Astrocyte of the hippocampus (primary cell): Measurements from ENCODE around the gene SKP1.

ENCODE experiments used
- DNase-seq: peaks from one replicate; pipeline ENCODE4 v3.0.0; 2011; ENCODE audit warnings: low read depth, low spot score

The SKP1 gene

DNA sequence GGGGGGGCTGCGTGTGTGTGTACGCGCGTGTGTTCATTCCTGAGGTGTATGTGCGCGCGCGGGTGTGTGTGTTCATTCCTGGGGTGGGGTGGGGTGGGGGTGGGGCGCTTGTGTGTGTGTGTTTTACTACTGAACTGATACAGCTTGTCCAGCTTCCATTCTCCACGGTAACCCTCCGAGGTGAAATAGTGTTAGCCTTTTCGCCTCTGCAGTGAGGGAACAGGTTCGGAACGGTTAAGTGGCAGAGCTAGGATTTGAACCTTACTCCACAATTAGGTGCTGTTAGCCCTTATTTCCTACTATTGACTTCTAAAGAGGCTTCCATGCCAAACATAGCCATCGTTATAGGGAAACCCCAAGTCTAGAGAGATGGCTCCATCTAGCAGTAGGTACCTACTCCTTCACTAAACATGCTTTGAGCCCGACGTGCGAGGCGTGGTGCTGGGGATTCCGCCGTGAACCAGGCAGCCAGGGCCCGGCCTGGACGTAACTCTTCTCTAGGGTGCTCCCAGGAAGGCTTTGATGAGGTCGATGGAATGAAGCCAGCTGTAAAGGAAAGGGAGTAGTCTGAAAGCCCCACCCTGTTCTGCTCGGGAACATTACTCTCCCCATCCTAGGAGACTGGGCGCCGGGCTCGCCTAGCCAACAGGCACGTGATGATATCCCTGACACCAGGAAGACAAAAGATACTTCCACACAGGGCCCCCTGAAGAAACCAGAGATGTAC lies 782 bp upstream of the SKP1 start:
- DNase-seq, result no peak

DNA sequence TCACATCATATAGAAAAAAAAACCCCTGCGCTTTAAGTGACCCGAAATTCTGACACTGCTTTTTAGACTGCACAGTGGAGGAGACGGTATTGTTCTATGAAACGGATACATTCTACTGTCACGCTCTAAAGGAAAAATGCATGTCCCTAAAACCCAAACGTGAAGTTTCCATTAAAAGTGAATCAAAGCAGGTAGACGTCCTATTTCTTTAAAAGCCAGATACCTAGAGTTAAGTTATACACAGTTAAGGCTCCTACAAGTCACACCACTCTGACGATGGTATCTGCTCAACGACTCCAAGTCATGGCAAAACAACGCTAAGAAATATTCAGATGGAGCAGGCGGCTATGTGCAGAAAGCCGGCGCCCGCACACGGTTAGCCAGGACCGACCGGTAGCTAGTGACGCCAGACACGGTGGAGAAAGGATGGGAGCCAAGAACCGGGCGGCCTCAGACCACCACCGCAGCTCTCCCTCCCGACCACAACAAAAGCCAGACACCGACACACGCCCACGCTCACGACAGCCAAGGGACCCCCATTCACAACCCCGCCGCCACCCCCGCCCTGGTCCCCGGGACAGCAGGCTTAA lies 734 bp downstream of the SKP1 start:
- DNase-seq, result peak; percentile 68

DNA sequence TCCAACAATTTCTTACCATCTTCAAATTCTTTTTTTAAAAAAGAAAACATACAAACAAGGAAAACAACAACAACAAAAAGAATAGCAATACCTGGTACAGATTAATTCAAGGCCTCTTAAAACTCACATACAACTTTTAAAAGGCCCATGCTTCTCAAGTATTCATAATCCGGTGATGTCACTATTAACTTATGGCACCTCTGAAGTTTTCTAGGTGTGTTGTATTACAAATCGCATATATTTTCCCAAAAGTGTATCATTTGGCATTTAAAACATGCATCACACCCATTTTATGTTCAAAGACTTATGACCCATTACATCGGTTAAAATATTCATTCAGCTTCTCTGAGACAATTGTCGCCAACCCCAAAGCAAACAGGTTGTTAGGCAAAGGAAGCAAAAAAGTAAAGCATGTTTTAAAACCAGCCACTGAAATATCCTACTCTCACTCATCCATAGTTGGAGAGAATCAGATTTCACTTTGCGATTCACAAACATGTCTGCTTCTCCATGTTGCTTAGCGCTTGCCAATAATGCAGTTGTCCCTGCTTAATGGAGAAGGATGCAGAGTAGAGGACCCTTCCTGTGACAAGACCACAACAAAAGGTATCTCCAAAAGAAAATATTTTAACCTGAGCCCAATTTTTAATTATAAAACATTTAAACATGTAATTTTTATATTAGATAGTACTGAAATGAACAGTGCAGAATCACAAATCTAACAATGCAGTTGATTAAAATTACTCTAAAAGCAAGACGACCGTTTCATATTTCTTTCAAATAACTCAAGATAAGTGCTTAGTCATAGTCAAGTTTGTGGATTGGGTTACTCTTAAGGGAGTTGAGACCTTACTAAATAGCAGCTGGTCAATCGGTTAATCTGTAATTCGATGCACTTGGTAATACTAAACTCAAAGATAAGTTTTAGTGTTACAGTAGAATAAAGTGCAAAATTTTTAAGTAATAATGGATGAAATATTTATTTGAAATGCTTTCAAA lies 1.6 kb downstream of the SKP1 start:
- peak; percentile 52 for DNase-seq

DNA sequence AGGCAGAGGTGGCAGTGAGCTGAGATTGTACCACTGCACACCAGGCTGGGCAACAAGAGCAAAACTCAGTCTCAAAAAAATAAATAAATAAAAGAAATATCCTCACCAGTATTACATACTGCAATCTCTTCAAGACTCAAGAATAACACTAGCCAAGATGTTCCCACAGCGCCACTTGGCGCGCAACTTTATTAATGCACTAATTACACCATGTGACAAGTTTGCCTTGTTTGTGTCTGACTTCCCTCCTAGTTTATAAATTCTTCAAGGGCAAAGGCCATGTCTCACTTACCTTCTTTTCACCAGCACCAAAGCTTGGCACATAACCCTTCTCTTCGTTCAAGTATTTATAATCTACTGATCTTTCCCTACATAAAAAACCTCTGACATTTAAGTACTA lies 4.8 kb downstream of the SKP1 start:
- no peak for DNase-seq

DNA sequence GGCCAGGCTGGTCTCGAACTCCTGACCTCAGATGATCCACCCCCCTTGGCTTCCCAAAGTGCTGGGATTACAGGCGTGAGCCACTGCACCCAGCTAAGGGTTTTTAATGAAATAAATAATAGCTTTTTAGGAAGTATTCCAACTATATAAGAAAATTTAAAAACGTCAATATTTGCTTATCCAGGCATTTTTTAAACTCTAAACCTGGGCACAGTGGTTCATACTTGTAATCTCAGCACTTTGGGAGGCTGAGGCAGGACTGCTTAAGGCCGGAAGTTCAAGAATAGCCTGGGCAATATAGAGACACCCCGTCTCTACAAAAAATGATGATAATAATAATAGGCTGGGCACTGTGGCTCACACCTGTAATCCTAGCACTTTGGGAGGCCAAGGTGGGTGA lies 14.2 kb downstream of the SKP1 start:
- no peak for DNase-seq

DNA sequence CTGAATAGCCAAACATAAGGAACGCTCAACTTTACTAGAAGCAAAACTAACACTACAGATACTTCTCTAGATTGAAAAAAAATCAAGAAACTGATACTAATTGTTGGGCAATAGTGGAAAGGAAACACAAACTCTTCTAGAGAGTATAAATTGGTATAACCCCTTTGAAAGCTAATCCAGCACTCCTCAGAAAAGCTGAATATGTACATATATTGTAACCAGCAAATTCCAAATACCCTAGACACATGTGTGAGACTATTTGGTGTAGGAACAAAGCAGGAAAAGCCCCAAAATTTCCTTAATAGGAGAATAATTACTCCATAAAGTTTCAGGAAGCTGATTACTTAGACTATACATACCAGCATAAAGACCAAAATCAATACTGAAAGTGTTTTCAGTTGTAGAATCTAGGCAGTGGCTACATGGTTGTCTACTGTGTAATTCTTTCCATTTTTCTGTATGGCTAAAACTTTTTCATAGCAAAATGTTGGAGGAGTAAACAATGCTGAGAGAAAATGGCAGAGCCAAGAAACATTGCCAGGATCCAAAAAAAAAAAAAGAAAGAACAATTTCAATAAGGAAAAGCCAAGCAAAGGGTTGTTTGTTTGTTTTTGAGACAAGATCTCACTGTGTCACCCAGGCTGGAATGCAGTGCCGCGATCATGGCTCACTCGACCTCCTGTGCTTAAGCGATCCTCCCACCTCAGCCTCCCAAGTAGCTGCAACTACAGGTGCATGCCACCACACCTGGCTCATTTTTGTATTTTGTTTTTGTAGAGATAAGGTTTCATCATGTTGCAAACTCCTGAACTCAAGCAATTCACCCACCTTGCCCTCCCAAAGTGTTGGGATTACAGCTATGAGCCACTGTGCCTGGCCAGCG lies 15.0 kb downstream of the SKP1 start:
- DNase-seq, result no peak

DNA sequence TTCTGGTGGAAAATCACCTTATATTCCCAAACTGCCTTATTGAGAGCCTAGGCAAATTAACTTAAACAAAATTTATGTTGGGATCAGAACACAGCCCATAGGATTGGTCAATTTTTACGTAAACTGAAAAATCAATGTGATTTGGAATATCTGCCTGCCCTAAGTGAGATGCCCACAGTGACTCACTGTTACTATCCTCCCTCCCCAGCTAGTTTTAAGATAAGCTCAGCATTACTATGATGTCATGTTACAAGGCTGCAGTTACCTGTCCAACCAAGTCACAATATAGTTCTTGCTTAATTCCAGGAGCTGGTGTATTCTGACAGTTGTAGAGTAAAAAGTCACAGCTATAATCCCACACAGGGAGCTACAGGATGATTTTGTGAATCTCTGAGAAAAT lies 23.1 kb downstream of the SKP1 start:
- no peak for DNase-seq

DNA sequence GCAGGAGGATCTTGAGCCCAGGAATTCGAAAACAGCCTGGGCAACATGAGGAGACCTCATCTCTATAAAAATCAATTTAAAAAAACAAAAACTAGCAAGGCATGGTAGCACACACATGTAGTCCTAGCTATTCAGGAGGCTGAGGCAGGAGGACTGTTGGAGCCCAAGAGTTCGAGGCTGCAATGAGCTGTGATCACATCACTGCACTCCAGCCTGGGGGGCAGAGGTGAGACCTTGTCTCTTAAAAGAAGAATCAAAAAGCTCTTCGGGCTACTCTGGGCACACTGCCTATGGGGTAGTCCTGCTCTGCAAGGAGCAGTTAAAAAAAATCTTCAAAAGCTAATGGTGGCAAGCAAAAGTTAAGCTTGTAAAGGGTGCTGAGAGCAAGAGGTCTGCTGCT lies 23.5 kb downstream of the SKP1 start:
- DNase-seq, result no peak

DNA sequence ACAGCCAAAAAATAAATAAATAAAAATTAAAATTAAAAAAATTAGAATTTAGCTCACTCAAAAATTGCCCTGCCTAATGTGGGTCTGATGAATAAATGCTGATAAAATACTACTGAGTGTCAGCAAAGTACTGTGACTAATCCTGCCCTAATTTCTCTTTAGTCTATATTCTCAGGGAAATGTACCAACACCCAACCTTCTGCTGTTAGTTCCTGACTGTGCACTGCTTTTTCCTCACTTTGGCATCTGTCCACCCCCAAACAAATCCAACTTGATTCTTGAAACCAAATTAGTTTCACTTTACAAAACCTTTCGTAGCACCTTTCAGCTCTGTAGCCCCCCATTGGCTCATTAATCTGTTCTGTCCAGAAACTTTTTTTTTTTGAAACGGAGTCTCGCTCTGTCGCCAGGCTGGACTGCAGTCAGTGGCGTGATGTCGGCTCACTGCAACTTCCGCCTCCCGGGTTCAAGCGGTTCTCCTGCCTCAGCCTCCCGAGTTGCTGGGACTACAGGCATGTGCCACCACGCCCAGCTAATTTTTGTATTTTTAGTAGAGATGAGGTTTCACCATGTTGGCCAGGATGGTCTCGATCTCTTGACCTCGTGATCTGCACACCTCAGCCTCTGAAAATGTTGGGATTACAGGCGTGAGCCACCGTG lies 24.4 kb downstream of the SKP1 start:
- DNase-seq, result peak; percentile 34

DNA sequence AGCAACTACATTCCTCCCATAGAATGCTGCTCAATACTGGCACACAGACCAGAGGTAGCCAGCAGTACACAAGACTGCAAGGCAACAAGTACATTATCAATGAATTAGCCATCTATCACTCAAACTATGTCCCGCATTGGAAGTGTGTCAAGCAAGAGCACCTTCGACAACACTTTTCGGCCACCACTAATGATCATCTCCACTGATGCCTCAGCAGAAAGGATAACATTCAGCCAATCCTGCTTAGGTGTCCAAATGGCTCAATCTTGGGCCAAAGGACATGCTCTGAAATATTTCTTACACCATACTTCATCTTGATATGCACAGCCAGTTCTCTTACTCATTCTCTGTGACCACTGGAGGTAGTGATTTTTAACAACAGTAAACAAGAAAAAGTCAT lies 25.0 kb downstream of the SKP1 start:
- no peak for DNase-seq

DNA sequence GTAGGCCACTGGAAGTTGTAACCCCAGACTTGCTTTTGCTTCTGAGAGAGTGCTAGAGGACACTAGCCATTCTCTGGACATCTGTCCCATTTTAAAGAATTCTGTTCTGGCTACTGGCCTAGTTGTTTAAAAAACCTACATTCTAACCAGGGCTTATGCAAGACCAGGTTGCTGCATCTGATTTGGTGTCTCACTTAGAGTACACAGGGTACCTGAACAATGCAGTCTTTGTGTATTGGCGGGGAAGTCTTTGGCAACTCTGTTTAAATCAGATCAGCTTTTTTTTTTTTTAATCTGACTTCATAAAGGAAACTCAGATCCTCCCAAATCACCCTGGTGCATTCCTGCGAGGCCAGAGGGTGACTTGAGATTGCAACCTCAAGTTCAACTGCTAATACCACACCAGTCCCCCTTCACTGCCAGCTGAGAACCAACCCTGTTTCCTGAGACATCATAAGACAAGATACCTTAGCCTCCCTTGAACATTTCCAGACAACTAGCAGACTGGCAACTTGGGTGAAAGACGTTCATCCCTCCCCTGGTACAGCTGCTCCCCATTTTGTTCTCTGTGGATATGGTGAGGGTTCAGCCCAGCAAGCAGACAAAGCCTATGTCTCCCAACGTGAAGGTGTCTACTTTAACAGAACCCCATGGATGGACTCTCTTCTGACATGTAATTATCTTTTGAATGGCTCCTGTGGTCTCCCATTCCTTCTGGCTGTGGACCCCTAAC lies 27.0 kb downstream of the SKP1 start:
- DNase-seq, result peak; percentile 51

DNA sequence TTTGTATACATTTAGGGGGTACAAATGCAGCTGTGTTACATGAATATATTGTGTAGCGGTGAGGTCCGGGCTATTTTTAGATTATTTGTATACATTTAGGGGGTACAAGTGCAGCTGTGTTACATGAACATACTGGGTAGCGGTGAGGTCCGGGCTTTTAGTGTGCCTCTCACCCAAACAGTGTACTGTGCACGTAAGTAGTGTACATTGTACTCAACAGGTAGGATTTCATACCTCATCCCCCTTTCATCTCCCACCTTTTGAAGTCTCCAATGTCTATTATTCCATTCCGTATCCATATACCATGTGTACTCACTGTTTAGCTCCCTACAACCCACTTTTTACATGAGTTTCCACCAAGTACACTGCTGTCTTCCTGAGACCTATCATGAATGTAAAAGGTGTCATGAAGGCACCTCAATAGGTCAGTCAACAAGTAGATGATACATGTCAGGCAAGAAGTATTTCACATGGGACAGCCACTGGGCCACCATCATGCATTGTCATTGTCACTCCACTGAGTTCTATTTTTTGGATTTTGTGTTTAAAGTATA lies 27.7 kb downstream of the SKP1 start:
- DNase-seq, result no peak

DNA sequence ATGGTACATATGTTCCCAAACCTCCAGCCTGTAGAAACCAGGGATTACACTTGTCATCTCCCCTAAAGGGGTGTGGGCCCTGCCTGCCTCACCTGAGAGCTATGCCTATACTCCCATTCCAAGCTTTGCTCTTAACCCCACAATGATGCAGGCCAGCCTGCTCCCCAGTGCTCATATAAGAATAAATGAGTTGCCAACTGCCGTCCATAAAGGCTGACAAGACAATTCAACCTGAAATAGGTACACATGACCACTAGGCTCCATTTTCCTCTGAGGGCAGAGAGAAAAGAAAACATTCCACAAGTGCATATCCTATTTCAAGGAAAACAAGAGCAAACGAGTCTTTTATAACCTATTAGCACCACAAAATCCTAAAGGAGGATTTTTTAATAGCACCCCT lies 28.4 kb downstream of the SKP1 start:
- no peak for DNase-seq

DNA sequence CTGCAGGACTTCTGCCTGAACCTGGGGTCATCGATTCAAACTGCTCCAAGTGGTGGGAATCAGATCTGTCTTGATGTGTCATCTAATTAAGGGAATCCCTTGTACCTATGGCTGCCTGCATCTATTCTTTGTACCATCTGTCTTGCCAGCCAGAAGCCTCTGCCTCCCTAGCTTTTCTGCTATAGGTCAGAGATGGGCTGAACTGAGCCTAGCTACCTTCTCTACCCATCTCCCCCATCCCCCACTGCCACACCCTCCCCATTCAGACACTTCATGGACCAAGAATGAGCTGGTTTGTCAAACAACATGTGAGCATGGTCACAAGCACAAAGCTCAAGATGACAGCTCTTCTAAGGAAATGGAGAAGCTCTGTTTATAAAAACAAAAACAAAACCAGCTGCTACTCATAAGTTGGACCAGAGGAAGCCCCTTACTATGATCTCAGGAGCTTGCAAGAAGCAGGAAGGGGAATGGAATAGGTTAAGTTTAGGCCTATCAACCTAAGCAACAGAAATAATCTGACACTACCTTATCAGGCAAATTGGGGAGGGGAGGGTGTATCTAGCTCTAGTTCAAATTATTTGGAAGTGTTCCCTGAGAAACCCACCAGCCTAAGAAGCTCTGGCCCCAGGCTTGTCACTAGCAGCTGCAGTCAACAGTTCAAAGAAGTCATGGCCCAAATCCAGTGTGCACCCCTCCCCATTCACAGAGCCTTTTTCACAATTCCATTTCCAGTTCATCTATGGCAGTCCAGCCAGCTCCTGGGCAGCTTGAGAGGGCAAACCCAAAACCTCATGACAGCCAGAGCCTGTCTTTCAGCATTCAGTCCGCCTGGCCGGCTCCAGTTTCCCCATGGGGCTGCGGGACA lies 29.9 kb downstream of the SKP1 start:
- no peak for DNase-seq

DNA sequence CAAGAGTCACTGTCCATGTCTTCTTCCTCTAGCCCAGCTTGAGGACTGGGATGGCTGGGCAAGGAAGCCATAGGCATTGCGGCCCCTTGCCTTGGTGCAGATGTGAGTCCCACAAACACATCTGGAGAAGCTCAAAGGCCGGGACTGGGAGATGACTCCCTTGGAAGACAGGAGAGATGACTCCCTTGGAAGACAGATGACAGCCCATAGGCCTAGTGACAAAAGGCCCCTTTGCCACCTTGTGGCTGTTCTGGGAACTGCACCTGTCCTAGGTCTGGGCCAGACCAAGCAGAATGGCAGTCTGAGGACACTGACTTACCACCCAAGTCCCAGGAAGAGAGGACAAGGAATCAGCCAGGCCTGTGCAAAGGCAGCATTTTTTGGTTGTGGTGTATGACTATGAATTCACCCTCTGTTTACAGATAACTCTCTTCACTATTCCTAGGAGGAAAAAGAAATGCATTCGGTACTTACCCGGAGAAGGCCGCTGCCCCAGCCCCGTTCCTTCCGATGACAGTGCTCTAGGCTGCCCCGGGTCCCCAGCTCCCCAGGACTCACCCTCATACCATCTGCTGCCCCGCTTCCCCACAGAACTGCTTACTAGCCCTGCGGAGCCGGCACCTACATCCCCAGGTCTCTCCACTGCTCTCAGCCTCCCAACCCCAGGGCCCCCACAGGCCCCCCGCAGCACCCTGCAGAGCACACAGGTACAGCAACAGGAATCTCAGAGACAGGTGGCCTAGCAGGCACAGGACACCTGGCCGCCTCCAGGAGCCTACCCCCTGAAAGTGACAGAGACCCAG lies 30.8 kb downstream of the SKP1 start:
- peak; percentile 83 for DNase-seq

DNA sequence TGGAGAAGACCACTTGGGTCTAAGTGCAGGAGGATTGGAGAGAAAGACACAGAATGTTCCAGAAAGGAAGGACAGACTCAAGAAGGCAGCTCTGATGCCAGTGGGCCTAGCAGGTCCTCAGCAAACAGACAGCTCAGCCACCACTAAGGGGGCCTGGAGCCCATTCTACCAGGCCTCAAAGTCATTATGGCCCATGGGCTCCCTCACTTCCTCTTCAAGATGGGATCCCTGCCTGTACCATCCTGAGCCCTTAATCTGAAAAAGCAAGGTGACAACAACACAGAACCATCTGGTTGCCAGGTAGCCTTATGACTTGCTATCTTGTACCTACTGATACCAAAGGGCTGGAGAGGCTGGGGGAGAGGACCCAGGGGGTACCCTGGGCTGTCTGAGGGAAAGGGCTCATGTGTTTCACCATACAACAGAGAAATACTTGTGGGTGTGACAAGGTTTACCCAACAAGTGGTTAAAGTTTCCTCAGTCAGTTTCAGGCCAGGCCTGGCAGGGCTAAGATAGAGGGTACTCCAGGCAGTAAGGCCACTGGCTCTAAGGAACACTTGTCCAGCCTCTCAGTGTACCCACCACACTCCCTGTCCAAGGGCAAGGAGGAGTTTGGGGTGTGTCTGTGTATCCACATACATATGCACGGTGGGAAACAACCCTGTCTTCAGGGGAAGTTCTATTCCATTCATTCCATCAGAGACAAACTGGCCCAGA lies 31.6 kb downstream of the SKP1 start:
- no peak for DNase-seq
